Measurements from ENCODE around the gene LYRM4.

The LYRM4 gene

GRCh38 chr6:5238336-5238735, 22.4 kb downstream of the LYRM4 start:
- H3K27ac Mint-ChIP-seq, result no peak overlapping the region
- ATAC-seq, result no peak
- DNase-seq (ENCODE audit: low spot score in 2 of 2), result no peak
- H3K9me3 Mint-ChIP-seq, result no peaks in the 10 kb centered on the region
- H3K4me1 Mint-ChIP-seq, result peaks cover 1% of the 10 kb centered on the region
- peaks cover 23% of the 10 kb centered on the region for H3K36me3 Mint-ChIP-seq
- H3K4me3 Mint-ChIP-seq, result no peak overlapping the region

- no peak overlapping the region for H3K27ac Mint-ChIP-seq
- no peak overlapping the region for H3K4me3 Mint-ChIP-seq
- H3K9me3 Mint-ChIP-seq, result no peaks in the 10 kb centered on the region
- H3K4me1 Mint-ChIP-seq, result peaks cover 7% of the 10 kb centered on the region
- peaks cover 23% of the 10 kb centered on the region for H3K36me3 Mint-ChIP-seq
- DNase-seq (ENCODE audit: low spot score in 2 of 2) (no peak), ATAC-seq (no peak)
These were observed 22.9 kb downstream of the LYRM4 start for GRCh38 chr6:5237805-5238204.

DNA sequence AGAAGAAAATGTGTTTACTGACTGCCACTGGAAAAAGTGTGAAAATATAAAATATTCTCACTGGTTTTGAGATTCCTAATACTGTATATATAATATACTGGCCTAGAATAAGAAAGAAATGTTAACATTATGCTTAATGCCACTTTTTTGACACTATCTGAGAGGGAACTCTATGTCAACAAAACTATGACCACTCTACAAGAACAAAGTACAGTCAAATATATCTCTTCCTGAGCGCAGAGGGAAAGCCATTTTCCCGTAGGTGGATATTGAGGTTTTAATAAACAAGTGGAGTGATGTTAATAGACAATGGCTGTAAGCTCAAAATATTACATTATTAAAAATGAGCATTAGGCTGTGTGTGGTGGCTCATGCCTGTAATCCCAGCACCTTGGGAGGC, 24.9 kb downstream of the LYRM4 start:
- Mint-ChIP-seq H3K4me3 (no peak overlapping the region), H3K4me1 (peaks cover 11% of the 10 kb centered on the region), H3K9me3 (no peaks in the 10 kb centered on the region), H3K36me3 (peaks cover 18% of the 10 kb centered on the region), H3K27ac (no peak overlapping the region)
- DNase-seq (ENCODE audit: low spot score in 2 of 2) (no peak), ATAC-seq (no peak)

DNA sequence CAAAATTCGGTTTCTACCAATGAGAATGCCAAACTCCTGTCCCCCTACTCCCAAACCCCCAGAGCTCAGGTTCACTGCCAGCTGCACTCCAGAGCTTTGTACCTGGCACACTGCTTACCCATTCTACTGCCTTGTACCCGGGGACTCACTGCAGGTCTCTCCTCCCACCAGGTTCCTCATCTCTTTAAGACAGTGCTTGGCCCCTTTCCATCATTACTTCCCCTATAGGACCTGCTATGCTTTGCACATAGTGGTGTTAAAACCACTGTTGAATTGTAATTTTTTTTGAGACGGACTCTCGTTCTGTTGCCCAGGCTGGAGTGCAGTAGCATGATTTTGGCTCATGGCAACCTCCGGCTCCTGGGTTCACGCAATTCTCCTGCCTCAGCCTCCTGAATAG, 25.9 kb downstream of the LYRM4 start:
- no peak overlapping the region for H3K4me3 Mint-ChIP-seq
- no peak overlapping the region for H3K27ac Mint-ChIP-seq

DNA sequence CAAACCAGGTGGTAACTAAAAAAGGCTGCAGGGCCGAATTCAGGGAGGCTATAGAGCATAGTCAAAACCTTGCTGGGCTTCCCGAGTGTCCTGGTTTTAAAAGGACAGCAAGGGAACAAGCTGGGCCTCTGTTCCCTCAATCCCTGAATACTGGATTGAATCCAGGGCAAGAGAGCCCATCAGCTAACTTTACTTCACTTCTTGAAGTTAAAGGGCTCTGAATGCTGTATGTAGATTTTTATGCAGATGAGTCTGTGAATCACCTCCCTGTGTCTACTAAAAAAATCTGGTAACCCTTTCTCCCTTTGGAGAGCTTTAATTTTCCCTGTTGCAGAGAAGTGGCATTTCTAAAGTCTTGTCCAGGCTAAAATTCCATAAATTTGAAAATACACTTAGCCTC, 29.5 kb downstream of the LYRM4 start:
- DNase-seq (ENCODE audit: low spot score in 2 of 2) (no peak), ATAC-seq (no peak)
- Mint-ChIP-seq H3K4me1 (peaks cover 11% of the 10 kb centered on the region), H3K4me3 (no peak overlapping the region), H3K36me3 (peaks cover 10% of the 10 kb centered on the region), H3K27ac (no peak overlapping the region), H3K9me3 (no peaks in the 10 kb centered on the region)

More for the DNA sequence above, 25.9 kb downstream of the LYRM4 start:
- no peaks in the 10 kb centered on the region for H3K9me3 Mint-ChIP-seq
- DNase-seq (ENCODE audit: low spot score in 2 of 2), result no peak
- no peak for ATAC-seq
- peaks cover 18% of the 10 kb centered on the region for H3K36me3 Mint-ChIP-seq
- H3K4me1 Mint-ChIP-seq, result peaks cover 11% of the 10 kb centered on the region

GRCh38 chr6:5230081-5230480, 30.7 kb downstream of the LYRM4 start:
- H3K4me1 Mint-ChIP-seq, result peaks cover 11% of the 10 kb centered on the region
- ATAC-seq, result no peak
- no peak overlapping the region for H3K27ac Mint-ChIP-seq
- no peaks in the 10 kb centered on the region for H3K9me3 Mint-ChIP-seq
- H3K36me3 Mint-ChIP-seq, result no peaks in the 10 kb centered on the region
- DNase-seq (ENCODE audit: low spot score in 2 of 2), result no peak
- H3K4me3 Mint-ChIP-seq, result no peak overlapping the region

DNA sequence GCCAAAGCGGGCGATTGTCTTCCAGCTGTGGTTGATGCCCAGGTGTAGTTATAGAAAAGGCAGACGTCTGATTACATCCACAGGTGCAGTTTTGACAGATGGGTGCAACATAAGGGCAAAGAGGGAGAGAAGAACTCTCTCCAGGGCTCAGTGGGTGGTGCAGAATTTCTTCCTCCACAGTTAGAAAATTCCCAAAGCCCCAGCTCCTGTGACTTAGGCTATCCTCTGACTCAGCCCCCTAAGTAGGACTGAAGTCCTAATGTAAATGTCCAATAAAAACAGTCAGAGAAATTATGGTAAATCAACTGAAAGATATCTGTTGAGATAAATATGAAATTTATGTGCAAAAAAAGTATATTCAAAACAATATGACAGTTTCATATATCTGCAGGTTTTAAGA, 31.4 kb downstream of the LYRM4 start:
- H3K27ac Mint-ChIP-seq, result no peak overlapping the region
- DNase-seq (ENCODE audit: low spot score in 2 of 2) (no peak), ATAC-seq (no peak)
- peaks cover 11% of the 10 kb centered on the region for H3K4me1 Mint-ChIP-seq
- H3K4me3 Mint-ChIP-seq, result no peak overlapping the region
- H3K9me3 Mint-ChIP-seq, result no peaks in the 10 kb centered on the region
- H3K36me3 Mint-ChIP-seq, result no peaks in the 10 kb centered on the region

GRCh38 chr6:5223309-5223708, 37.4 kb downstream of the LYRM4 start:
- no peak overlapping the region for H3K4me3 Mint-ChIP-seq
- DNase-seq (ENCODE audit: low spot score in 2 of 2) (no peak), ATAC-seq (no peak)
- H3K9me3 Mint-ChIP-seq, result no peaks in the 10 kb centered on the region
- H3K4me1 Mint-ChIP-seq, result no peaks in the 10 kb centered on the region
- H3K36me3 Mint-ChIP-seq, result no peaks in the 10 kb centered on the region
- no peak overlapping the region for H3K27ac Mint-ChIP-seq

GRCh38 chr6:5220443-5220842, 40.3 kb downstream of the LYRM4 start:
- ATAC-seq, result no peak
- Mint-ChIP-seq H3K36me3 (no peaks in the 10 kb centered on the region), H3K4me3 (no peak overlapping the region), H3K9me3 (no peaks in the 10 kb centered on the region), H3K4me1 (no peaks in the 10 kb centered on the region), H3K27ac (no peak overlapping the region)
- no peak for DNase-seq (ENCODE audit: low spot score in 2 of 2)

- no peak overlapping the region for H3K27ac Mint-ChIP-seq
- H3K36me3 Mint-ChIP-seq, result peaks cover 9% of the 10 kb centered on the region
- no peak overlapping the region for H3K4me3 Mint-ChIP-seq
- ATAC-seq (no peak), DNase-seq (ENCODE audit: low spot score in 2 of 2) (no peak)
- no peaks in the 10 kb centered on the region for H3K4me1 Mint-ChIP-seq
- no peaks in the 10 kb centered on the region for H3K9me3 Mint-ChIP-seq
These were observed 41.6 kb downstream of the LYRM4 start for GRCh38 chr6:5219011-5219691.

DNA sequence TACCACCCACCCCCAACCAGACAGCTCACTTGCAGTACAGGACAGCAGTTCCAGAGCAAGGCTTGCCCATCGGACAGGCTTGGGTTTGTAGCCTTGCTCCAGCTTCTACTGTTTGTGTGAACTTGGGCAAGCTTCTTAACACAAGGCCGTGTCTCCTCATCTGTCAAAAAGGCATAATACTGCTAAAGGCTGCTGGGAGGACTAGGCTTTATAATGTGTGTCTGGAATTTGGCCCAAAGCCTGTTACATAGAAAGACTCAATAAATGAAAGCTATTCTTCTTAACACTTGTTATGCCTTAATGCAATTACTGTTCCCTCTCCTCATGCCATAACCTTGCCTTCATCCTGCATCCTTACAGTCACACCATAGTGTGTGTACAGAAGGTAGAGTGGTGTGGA, 43.4 kb downstream of the LYRM4 start:
- Mint-ChIP-seq H3K4me3 (no peak overlapping the region), H3K4me1 (no peaks in the 10 kb centered on the region), H3K36me3 (peaks cover 22% of the 10 kb centered on the region), H3K27ac (no peak overlapping the region), H3K9me3 (no peaks in the 10 kb centered on the region)
- DNase-seq (ENCODE audit: low spot score in 2 of 2), result no peak
- no peak for ATAC-seq

DNA sequence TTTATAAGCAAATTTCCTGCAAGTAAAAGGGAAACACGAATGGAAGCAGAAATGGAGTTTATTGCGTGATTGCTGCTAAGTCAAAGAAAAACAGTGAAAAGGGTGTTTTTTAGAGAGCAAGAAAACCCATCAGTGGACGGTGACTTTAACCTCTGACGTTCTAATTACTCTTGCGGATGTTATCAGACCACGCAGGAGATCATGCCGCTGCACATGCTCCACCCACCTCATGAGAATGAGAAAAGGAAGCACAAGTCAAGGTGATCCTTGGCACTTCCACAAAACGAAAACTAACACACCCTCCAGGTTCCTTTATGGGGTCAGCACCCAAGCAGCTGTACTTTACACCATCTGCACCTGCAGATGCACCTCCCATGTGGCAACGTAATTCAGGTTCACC, 45.0 kb downstream of the LYRM4 start:
- H3K27ac Mint-ChIP-seq, result no peak overlapping the region
- H3K36me3 Mint-ChIP-seq, result peaks cover 22% of the 10 kb centered on the region
- no peaks in the 10 kb centered on the region for H3K9me3 Mint-ChIP-seq
- ATAC-seq (no peak), DNase-seq (ENCODE audit: low spot score in 2 of 2) (no peak)
- no peaks in the 10 kb centered on the region for H3K4me1 Mint-ChIP-seq
- no peak overlapping the region for H3K4me3 Mint-ChIP-seq

DNA sequence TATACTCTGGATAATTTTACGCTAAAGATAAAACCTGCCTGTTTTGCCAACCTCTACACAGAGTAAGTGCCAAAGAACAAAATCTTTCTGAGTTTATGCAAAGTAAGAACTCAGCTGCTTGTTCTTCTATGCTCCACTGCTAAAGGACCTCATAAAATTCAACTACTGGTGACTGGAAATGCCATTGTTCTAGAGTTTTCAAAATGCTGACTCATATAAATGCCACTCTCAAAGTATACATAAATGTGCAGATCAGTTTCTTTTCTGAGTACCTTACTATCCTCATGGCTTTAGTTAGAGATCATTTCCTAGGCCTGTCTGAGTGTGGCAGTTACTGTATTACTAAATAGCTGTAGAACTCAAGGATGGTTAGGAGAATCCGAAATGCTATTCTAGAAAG, 45.6 kb downstream of the LYRM4 start:
- H3K4me3 Mint-ChIP-seq, result no peak overlapping the region
- no peaks in the 10 kb centered on the region for H3K4me1 Mint-ChIP-seq
- ATAC-seq (no peak), DNase-seq (ENCODE audit: low spot score in 2 of 2) (no peak)
- no peak overlapping the region for H3K27ac Mint-ChIP-seq
- peaks cover 22% of the 10 kb centered on the region for H3K36me3 Mint-ChIP-seq
- no peaks in the 10 kb centered on the region for H3K9me3 Mint-ChIP-seq

DNA sequence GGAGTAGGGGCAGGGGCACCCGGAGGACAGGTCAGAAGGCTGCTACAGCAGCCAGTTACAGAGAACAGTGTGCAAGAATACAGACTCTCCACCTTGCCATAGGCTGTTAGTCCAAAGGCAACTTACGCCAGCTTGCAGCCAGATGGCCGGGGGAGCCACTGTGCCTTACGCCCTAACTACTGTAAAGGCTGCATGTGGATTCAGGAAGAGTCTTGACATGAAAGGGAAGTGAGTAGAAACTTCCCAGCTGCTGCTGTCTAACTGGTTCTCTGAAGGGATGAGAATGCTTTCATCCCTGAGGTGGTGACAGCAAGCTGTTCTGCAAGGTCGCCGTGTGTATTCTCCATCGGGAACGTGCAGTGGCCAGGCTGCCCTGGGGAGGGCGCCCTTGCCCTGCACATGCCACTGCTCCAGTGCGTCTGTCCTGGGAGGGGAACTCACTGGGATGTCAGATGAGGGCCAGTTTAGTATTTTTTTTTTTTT, 46.1 kb downstream of the LYRM4 start:
- DNase-seq (ENCODE audit: low spot score in 2 of 2) (peak; percentile 28 to 63), ATAC-seq (peak; percentile 64)

DNA sequence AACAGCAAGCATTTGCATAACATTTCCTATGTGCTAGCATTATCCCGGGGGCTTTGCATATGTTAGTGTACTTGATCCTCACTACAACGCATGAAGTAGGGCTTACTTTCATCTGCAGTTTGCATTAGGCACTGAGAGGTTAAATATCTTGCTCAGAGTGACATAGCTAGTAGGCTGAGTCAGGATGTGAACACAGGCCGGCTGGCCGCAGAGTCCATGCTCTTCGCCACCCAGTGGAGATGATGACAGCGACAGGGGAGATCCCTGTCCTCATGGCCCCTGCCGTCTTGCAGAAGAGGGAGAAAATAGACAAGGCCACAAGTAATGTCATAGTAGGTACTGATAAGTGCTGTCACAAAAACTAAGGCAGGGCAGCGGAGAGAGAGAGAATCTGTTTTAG, 46.9 kb downstream of the LYRM4 start:
- no peaks in the 10 kb centered on the region for H3K9me3 Mint-ChIP-seq
- H3K4me3 Mint-ChIP-seq, result no peak overlapping the region
- no peak for ATAC-seq
- no peak overlapping the region for H3K27ac Mint-ChIP-seq
- peaks cover 22% of the 10 kb centered on the region for H3K36me3 Mint-ChIP-seq
- no peaks in the 10 kb centered on the region for H3K4me1 Mint-ChIP-seq
- DNase-seq (ENCODE audit: low spot score in 2 of 2), result no peak

More for the DNA sequence above, 46.1 kb downstream of the LYRM4 start:
- Mint-ChIP-seq H3K36me3 (peaks cover 22% of the 10 kb centered on the region), H3K9me3 (no peaks in the 10 kb centered on the region), H3K27ac (no peak overlapping the region), H3K4me1 (no peaks in the 10 kb centered on the region), H3K4me3 (no peak overlapping the region)

DNA sequence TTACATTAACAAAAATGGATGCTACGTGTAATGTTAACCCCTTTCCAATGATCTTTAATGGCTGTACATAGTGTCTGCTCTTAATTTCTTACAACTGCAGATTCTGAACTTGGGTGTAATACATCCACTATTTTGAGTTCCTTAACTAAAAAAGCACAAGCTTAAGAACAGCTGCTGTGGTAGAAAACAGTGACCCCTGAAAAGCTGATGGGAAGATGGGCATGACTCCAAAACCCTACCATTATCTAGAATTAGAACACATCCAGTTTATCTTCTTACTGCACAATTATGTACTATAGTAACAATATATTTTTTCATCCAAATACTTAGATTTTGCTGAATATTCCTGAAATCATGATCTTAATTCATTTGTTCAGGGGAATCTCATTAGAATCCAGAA, 49.3 kb downstream of the LYRM4 start:
- DNase-seq (ENCODE audit: low spot score in 2 of 2), result no peak
- no peaks in the 10 kb centered on the region for H3K9me3 Mint-ChIP-seq
- no peak for ATAC-seq
- peaks cover 22% of the 10 kb centered on the region for H3K36me3 Mint-ChIP-seq
- no peaks in the 10 kb centered on the region for H3K4me1 Mint-ChIP-seq
- no peak overlapping the region for H3K4me3 Mint-ChIP-seq
- H3K27ac Mint-ChIP-seq, result no peak overlapping the region
